ENCODE data around the gene PLBD1.

The PLBD1 gene

GRCh38 chr12:14564336-14564959 is 3.2 kb downstream of the PLBD1 start:
- no peak for DNase-seq

GRCh38 chr12:14563046-14563445 is 4.6 kb downstream of the PLBD1 start:
- no peak for DNase-seq

GRCh38 chr12:14562279-14562678 is 5.4 kb downstream of the PLBD1 start:
- no peak for DNase-seq

- no peak for DNase-seq
Measured at GRCh38 chr12:14561677-14562238, 5.9 kb downstream of the PLBD1 start.

GRCh38 chr12:14560904-14561574 is 6.6 kb downstream of the PLBD1 start:
- DNase-seq: no peak

GRCh38 chr12:14558473-14558959 is 9.2 kb downstream of the PLBD1 start:
- no peak for DNase-seq

- no peak for DNase-seq
Measured at GRCh38 chr12:14557966-14558365, 9.7 kb downstream of the PLBD1 start.

- DNase-seq: no peak
Measured at GRCh38 chr12:14554281-14555007, 13.2 kb downstream of the PLBD1 start.

- DNase-seq: no peak
Measured at GRCh38 chr12:14548609-14549008, 19.1 kb downstream of the PLBD1 start.

GRCh38 chr12:14547571-14547970 is 20.1 kb downstream of the PLBD1 start:
- no peak for DNase-seq

GRCh38 chr12:14545144-14546124 is 22.2 kb downstream of the PLBD1 start:
- no peak for DNase-seq

- no peak for DNase-seq
Measured at GRCh38 chr12:14540801-14541462, 26.8 kb downstream of the PLBD1 start.

GRCh38 chr12:14537088-14537487 is 30.6 kb downstream of the PLBD1 start:
- no peak for DNase-seq

GRCh38 chr12:14532152-14532551 is 35.5 kb downstream of the PLBD1 start:
- no peak for DNase-seq

- no peak for DNase-seq
Measured at GRCh38 chr12:14525964-14526363, 41.7 kb downstream of the PLBD1 start.

- DNase-seq: no peak
Measured at GRCh38 chr12:14521822-14522221, 45.9 kb downstream of the PLBD1 start.

- DNase-seq: no peak
Measured at GRCh38 chr12:14514946-14515345, 52.7 kb downstream of the PLBD1 start.

- no peak for DNase-seq
Measured at GRCh38 chr12:14514154-14514842, 53.4 kb downstream of the PLBD1 start.

GRCh38 chr12:14510574-14510973 is 57.1 kb downstream of the PLBD1 start:
- no peak for DNase-seq

- no peak for DNase-seq
Measured at GRCh38 chr12:14505626-14506596, 61.8 kb downstream of the PLBD1 start.
